ENCODE results near the gene MAEA.
"Not testable (repeated sequence)": the region's sequence is repeated elsewhere in the genome, so short reads cannot be mapped to it uniquely, and the experiment has no call there.

Gene MAEA

DNA sequence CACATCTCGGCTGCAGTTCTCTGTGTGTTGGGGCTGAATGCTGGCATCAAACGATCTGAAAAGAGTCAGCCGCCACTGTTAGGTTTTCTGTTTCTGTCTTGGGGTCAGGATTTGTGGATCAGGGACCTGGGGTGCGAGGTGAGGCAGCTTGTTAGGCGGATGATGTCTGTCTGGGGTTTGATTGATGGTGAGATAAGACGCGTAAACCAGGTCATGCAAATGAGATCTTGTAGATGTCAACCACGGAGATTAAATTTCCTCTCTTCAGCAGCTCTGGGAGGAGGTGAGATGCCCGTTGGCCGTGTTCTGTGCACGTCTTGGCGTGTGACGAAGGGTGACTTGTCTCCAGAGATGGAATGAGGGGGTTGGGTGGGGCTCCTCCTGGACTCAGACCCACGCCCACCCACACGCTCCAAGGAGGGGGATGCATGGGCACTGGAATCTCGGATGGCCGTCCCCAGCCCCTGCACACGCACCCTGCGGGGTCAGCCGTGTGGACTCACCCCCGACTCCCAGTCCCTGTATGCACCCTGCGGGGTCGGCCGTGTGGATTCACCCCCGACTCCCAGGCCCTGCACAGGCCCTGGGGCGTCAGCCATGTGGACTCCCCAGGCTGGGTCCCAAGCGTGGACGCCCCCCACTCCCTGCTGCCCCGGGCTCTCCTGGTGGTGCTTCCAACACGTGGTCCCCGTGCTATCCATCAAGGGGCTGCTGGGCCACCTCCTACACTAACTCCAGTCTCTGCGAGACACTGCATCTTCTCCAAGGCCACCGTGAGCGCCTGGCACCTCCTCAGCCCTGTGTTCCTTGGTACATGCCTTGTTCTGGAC is 41.3 kb downstream of the MAEA start:
- Histone ChIP-seq H3K9ac (ENCODE audit: low read length) (no peak overlapping the region), H3K27me3 (ENCODE audit: control insufficient read depth, insufficient read depth, low read length) (no peaks in the 10 kb centered on the region), H3K4me3 (ENCODE audit: low read length) (no peak overlapping the region), H3K4me1 (ENCODE audit: control insufficient read depth, low read depth, low read length) (no peaks in the 10 kb centered on the region), H3K9me3 (ENCODE audit: control insufficient read depth, low read depth, low read length) (no peaks in the 10 kb centered on the region), H3K27ac (ENCODE audit: low read length) (no peak overlapping the region), H3K36me3 (ENCODE audit: control insufficient read depth, low read depth, low read length) (peaks cover 8% of the 10 kb centered on the region)

DNA sequence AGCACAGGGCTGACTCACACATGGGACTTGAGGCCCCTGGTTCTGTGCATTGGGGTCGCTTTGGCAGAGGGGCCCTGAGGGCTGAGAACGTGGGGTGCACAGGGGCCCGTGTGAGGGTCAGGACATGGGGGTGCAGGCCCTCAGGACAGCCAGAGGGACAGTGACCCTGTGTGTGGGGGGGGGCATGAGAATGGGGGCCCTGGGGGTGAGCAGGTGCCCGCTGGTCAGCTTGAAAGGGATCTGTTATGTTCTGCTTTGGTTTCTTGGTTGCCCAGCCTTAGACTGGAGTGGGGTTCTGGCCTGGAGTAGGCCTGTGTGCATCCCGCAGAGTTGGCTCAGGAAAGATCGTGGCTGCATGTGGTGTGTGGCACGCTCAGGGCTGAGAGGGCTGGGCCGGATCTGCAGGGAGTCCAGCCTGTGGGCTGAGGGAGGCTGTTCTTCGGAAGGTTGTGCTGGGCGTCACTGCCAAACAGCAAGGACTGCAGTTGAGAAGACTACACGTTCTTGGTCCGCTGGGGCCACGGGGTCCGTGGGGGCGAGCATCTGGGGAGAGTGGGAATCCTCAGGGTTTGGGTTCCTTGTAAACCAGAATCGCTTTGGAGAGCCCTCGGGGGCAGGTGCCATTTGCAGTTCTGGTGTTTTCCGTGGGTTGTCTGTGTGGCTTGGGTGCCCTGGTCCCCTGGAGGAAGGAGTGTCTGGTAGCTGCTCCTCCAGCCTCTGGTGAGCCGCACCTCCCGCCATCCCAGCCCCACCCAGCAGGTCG is 42.1 kb downstream of the MAEA start:
- H3K27me3 ChIP-seq (ENCODE audit: control insufficient read depth, insufficient read depth, low read length), result no peaks in the 10 kb centered on the region
- H3K4me3 ChIP-seq (ENCODE audit: low read length), result no peak overlapping the region
- peaks cover 12% of the 10 kb centered on the region for H3K36me3 ChIP-seq (ENCODE audit: control insufficient read depth, low read depth, low read length)
- no peak overlapping the region for H3K27ac ChIP-seq (ENCODE audit: low read length)
- no peaks in the 10 kb centered on the region for H3K9me3 ChIP-seq (ENCODE audit: control insufficient read depth, low read depth, low read length)
- no peak overlapping the region for H3K9ac ChIP-seq (ENCODE audit: low read length)
- no peaks in the 10 kb centered on the region for H3K4me1 ChIP-seq (ENCODE audit: control insufficient read depth, low read depth, low read length)

DNA sequence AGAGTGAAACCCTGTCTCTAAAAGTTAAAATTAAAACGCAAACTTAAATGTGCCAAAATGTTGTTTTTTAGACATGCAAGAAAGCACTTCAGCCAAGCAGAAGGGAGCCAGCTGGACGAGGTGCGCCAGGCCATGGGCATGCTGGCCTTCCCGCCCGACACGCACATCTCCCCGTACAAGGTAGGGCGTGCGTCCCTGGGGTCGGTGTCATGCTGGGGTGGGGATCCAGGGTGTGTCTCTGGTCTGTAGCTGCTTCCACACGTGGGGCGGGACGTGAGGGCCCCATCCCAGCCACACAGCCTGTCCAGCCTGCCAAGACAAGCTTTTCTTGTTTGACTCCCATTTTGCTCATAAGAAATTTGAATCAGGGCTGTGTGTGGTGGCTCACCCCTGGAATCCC is 43.0 kb downstream of the MAEA start:
- no peaks in the 10 kb centered on the region for H3K27me3 ChIP-seq (ENCODE audit: control insufficient read depth, insufficient read depth, low read length)
- no peak overlapping the region for H3K4me3 ChIP-seq (ENCODE audit: low read length)
- H3K9me3 ChIP-seq (ENCODE audit: control insufficient read depth, low read depth, low read length), result no peaks in the 10 kb centered on the region
- H3K4me1 ChIP-seq (ENCODE audit: control insufficient read depth, low read depth, low read length), result no peaks in the 10 kb centered on the region
- H3K27ac ChIP-seq (ENCODE audit: low read length), result no peak overlapping the region
- no peak overlapping the region for H3K9ac ChIP-seq (ENCODE audit: low read length)
- peaks cover 21% of the 10 kb centered on the region for H3K36me3 ChIP-seq (ENCODE audit: control insufficient read depth, low read depth, low read length)

DNA sequence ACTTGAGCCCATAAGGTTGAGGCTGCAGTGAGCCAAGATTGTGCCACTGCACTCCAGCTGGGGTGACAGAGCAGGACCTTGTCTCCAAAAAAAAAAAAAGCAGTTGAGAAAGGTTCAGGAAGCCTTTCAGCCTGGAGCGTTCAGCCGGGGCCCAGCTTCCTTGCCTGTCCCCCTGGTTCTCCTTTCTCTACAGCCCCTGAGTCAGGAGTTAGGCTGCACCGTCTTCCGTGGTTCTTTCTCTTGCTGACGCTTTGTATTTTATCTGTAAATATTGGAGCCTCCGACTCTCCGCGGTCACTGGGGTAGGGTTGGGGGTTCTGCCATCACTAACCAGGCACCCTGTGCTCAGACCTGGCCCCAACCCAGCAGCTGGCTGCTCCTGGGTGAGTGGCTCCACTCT is 43.6 kb downstream of the MAEA start:
- Histone ChIP-seq H3K4me1 (ENCODE audit: control insufficient read depth, low read depth, low read length) (no peaks in the 10 kb centered on the region), H3K4me3 (ENCODE audit: low read length) (no peak overlapping the region), H3K9ac (ENCODE audit: low read length) (no peak overlapping the region), H3K36me3 (ENCODE audit: control insufficient read depth, low read depth, low read length) (peaks cover 27% of the 10 kb centered on the region), H3K27me3 (ENCODE audit: control insufficient read depth, insufficient read depth, low read length) (no peaks in the 10 kb centered on the region), H3K9me3 (ENCODE audit: control insufficient read depth, low read depth, low read length) (no peaks in the 10 kb centered on the region), H3K27ac (ENCODE audit: low read length) (no peak overlapping the region)

DNA sequence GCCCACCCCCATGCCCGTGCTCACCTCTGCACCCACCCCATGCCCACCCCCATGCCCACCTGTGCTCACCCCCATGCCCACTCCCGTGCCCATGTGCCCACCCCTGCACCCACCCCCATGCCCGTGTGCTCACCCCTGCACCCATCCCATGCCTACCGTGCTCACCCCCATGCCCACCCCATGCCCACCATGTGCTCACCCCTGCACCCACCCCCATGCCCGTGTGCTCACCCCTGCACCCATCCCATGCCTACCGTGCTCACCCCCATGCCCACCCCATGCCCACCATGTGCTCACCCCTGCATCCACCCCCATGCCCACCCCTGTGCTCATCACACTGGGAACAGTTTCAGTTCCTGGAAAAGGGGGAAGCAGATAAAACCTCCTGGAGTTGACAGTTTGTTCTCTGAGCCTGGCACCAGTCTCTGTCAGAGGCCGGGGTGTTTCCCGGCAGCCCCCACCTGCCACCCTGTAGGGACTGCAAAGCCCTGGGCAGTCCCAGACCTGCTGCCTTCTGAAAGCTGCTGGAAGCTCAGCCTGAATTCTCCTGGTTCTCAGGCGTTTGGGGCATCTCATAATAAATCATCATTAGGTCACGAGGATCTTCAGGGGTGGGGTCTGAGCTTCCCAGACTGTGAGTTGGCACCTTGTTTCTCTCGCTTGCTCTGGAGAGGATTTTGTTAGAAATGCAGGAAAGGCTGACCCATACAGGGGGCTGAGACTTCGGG is 44.3 kb downstream of the MAEA start:
- H3K9me3 ChIP-seq (ENCODE audit: control insufficient read depth, low read depth, low read length); H3K4me3 ChIP-seq (ENCODE audit: low read length); H3K27ac ChIP-seq (ENCODE audit: low read length); H3K9ac ChIP-seq (ENCODE audit: low read length); H3K27me3 ChIP-seq (ENCODE audit: control insufficient read depth, insufficient read depth, low read length); H3K4me1 ChIP-seq (ENCODE audit: control insufficient read depth, low read depth, low read length): not testable (repeated sequence)
- peaks cover 31% of the 10 kb centered on the region for H3K36me3 ChIP-seq (ENCODE audit: control insufficient read depth, low read depth, low read length)

DNA sequence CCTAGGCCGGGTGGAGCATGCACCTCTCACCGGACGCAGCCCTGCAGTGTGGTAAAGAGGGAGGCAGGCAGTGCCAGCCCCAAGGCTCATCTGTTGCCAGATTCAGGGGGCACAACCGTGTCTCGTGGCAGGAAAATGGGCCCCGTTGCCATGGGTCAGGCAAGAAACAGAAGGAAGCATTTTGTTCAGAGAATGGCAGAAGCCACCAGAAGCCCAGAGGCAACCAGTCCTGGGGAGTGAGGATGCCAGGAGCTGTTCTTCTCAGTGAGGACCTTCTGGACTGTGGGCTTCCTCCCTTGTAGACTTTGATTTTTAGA is 44.8 kb downstream of the MAEA start:
- H3K36me3 ChIP-seq (ENCODE audit: control insufficient read depth, low read depth, low read length), result peaks cover 34% of the 10 kb centered on the region
- H3K27ac ChIP-seq (ENCODE audit: low read length), result no peak overlapping the region

DNA sequence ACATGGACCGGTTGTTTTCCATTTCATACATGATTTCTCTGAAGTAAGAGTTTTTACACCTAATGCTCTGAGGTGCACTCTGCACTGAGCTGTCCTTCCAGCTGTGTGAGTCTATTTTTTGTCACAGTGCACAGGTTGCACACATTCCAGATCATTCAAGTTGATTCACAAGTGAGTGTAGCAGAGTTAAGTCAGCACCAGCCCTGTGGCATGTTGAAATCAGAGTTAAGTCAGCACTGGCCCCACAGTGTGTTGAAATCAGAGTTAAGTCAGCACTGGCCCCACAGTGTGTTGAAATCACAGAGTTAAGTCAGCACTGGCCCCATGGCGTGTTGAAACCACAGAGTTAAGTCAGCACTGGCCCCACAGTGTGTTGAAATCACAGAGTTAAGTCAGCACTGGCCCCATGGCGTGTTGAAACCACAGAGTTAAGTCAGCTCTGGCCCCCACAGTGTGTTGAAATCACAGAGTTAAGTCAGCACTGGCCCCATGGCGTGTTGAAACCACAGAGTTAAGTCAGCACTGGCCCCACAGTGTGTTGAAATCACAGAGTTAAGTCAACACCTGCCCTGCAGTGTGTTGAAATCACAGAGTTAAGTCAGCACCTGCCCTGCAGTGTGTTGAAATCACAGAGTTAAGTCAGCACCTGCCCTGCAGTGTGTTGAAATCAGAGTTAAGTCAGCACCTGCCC is 45.6 kb downstream of the MAEA start:
- not testable (repeated sequence) for H3K9ac ChIP-seq (ENCODE audit: low read length); H3K4me3 ChIP-seq (ENCODE audit: low read length); H3K27me3 ChIP-seq (ENCODE audit: control insufficient read depth, insufficient read depth, low read length); H3K27ac ChIP-seq (ENCODE audit: low read length); H3K9me3 ChIP-seq (ENCODE audit: control insufficient read depth, low read depth, low read length); H3K4me1 ChIP-seq (ENCODE audit: control insufficient read depth, low read depth, low read length)
- H3K36me3 ChIP-seq (ENCODE audit: control insufficient read depth, low read depth, low read length), result peaks cover 39% of the 10 kb centered on the region

More for the DNA sequence above, 44.8 kb downstream of the MAEA start:
- H3K9me3 ChIP-seq (ENCODE audit: control insufficient read depth, low read depth, low read length), result no peaks in the 10 kb centered on the region
- H3K4me1 ChIP-seq (ENCODE audit: control insufficient read depth, low read depth, low read length), result no peaks in the 10 kb centered on the region
- no peak overlapping the region for H3K4me3 ChIP-seq (ENCODE audit: low read length)
- no peak overlapping the region for H3K9ac ChIP-seq (ENCODE audit: low read length)
- H3K27me3 ChIP-seq (ENCODE audit: control insufficient read depth, insufficient read depth, low read length), result no peaks in the 10 kb centered on the region

DNA sequence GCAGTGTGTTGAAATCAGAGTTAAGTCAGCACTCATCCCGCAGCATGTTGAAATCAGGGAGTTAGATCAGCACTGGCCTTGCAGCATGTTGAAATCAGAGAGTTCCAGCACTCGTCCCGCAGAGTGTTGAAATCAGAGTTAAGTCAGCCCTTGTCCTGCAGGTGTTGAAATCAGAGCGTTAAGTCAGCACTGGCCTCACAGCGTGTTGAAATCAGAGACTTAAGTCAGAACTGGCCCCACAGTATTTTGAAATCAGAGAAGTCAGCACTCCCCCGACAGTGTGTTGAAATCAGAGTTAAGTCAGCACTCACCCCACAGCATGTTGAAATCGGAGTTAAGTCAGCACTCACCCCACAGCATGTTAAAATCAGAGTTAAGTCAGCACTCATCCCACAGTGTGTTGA is 46.4 kb downstream of the MAEA start:
- H3K27ac ChIP-seq (ENCODE audit: low read length), result no peak overlapping the region
- peaks cover 43% of the 10 kb centered on the region for H3K36me3 ChIP-seq (ENCODE audit: control insufficient read depth, low read depth, low read length)

DNA sequence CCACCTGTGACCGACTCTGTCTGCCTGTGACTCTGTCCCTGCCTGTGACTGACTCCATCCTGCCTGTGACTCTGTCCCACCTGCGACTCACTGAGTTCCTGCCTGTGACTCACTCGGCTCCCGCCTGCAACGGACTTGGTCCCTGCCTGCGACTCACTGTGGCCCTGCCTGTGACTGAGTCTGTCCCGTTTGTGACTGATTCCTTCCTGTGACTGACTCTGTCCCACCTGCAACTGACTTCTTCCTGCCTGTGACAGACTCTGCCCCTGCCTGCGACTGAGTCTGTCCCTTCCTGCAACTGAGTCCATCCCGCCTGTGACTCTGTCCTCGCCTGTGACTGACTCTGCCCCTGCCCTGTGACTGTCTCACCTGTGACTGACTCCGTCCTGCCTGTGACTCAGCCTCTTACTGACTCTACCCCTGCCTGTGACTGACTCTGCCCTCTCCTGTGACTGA is 47.7 kb downstream of the MAEA start:
- Histone ChIP-seq H3K9me3 (ENCODE audit: control insufficient read depth, low read depth, low read length) (no peaks in the 10 kb centered on the region), H3K27me3 (ENCODE audit: control insufficient read depth, insufficient read depth, low read length) (no peaks in the 10 kb centered on the region), H3K9ac (ENCODE audit: low read length) (no peak overlapping the region), H3K36me3 (ENCODE audit: control insufficient read depth, low read depth, low read length) (peaks cover 44% of the 10 kb centered on the region), H3K27ac (ENCODE audit: low read length) (no peak overlapping the region), H3K4me1 (ENCODE audit: control insufficient read depth, low read depth, low read length) (no peaks in the 10 kb centered on the region), H3K4me3 (ENCODE audit: low read length) (no peak overlapping the region)

More for the DNA sequence above, 46.4 kb downstream of the MAEA start:
- no peak overlapping the region for H3K9ac ChIP-seq (ENCODE audit: low read length)
- H3K4me1 ChIP-seq (ENCODE audit: control insufficient read depth, low read depth, low read length), result no peaks in the 10 kb centered on the region
- no peak overlapping the region for H3K4me3 ChIP-seq (ENCODE audit: low read length)
- no peaks in the 10 kb centered on the region for H3K9me3 ChIP-seq (ENCODE audit: control insufficient read depth, low read depth, low read length)
- H3K27me3 ChIP-seq (ENCODE audit: control insufficient read depth, insufficient read depth, low read length), result no peaks in the 10 kb centered on the region

DNA sequence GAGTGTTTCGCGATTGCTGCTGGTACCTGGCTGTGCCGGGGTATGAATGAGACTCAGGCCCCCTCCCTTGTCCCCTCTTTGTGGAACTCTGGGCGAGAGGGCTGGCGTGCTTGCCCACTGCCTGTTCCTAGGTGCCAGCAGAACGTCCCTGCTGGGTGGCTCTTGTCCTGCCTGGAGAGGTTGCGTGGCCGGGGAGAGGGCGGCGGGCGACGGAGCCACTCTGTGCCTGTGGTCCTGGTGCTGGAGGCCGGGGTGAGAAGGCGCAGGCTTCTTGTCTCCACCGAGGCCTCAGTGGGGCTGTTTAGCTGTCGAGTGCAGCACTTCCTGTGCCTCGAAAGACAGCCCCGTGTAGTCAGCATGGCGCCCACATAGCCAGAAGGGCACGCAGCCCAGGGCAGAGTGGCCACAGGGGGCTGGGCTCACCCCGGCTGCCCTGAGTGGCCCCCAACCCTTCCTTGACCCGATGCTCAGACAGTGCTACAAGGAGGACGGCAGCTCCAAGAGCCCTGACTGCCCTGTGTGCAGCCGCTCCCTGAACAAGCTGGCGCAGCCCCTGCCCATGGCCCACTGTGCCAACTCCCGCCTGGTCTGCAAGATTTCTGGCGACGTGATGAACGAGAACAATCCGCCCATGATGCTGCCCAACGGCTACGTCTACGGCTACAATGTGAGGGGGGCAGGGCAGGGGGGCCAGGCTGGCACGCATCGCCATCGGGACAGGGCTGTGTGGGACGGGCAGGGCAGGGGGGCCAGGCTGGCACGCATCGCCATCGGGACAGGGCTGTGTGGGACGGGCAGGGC is 48.5 kb downstream of the MAEA start:
- H3K4me1 ChIP-seq (ENCODE audit: control insufficient read depth, low read depth, low read length), result no peaks in the 10 kb centered on the region
- no peaks in the 10 kb centered on the region for H3K27me3 ChIP-seq (ENCODE audit: control insufficient read depth, insufficient read depth, low read length)
- H3K9me3 ChIP-seq (ENCODE audit: control insufficient read depth, low read depth, low read length), result no peaks in the 10 kb centered on the region
- H3K27ac ChIP-seq (ENCODE audit: low read length), result no peak overlapping the region
- H3K9ac ChIP-seq (ENCODE audit: low read length), result no peak overlapping the region
- peaks cover 44% of the 10 kb centered on the region for H3K36me3 ChIP-seq (ENCODE audit: control insufficient read depth, low read depth, low read length)
- H3K4me3 ChIP-seq (ENCODE audit: low read length), result no peak overlapping the region

All from iPS-18a (cell line).